ENCODE measurements around the gene PELI3. TPM values are rescaled to one million over a fixed set of nuclear protein-coding genes. Genes with fewer than 3 reads are reported as not detected.

Gene PELI3
- total and polyA plus RNA-seq, 3 experiments from 2014 or later: 5.3 to 7.0 (median 6.6) TPM

DNA sequence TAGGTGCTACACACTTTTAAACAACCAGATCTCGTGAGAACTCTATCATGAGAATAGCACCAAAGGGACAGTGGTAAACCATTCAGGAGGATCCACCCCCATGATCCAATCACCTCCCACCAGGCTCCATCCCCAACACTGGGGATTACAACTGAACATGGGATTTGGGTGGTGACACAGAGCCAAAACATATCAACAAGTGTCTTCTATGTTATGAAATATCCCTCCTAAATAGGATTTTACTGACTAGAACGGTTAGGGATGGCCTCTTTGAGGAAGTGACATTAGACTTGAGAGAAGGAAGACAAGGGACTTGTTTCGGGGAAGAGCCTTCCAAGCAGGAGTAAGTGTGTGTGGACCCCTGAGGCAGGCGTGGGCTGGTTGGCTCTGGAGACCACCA, 16.1 kb upstream of the PELI3 start:
- no peak overlapping the region for H3K27ac ChIP-seq (ENCODE audit: low read depth, low read length)
- Mint-ChIP-seq H3K27ac (no peak overlapping the region), H3K36me3 (no peaks in the 10 kb centered on the region), H3K4me1 (peaks cover 12 to 17% (median 17%) of the 10 kb centered on the region in 3 donors), H3K4me3 (peak overlapping the region in 1 of 7 donors; percentile 37), H3K27me3 (peaks cover 2 to 39% of the 10 kb centered on the region in 2 donors), H3K9me3 (peaks cover 0 to 3% (median 0%) of the 10 kb centered on the region in 5 donors)
- ChIA-PET CTCF (no interaction called here), POLR2A (interaction anchor here (0.7 kb wide), 1 partner anchor 157 kb away, joined by 3 read pairs; no protein-coding TSS in a partner anchor)
- peaks cover 12% of the 10 kb centered on the region for H3K4me1 ChIP-seq (ENCODE audit: insufficient read depth, low read length)
- DNase-seq: no peak
- H3K9me3 ChIP-seq (ENCODE audit: low read length): no peaks in the 10 kb centered on the region
- no peaks in the 10 kb centered on the region for H3K27me3 ChIP-seq (ENCODE audit: insufficient read depth, low read length, poor library complexity, severe bottlenecking)
- no peaks in the 10 kb centered on the region for H3K36me3 ChIP-seq (ENCODE audit: insufficient read depth, low read length)
- no peak overlapping the region for H3K4me3 ChIP-seq (ENCODE audit: low read length)

DNA sequence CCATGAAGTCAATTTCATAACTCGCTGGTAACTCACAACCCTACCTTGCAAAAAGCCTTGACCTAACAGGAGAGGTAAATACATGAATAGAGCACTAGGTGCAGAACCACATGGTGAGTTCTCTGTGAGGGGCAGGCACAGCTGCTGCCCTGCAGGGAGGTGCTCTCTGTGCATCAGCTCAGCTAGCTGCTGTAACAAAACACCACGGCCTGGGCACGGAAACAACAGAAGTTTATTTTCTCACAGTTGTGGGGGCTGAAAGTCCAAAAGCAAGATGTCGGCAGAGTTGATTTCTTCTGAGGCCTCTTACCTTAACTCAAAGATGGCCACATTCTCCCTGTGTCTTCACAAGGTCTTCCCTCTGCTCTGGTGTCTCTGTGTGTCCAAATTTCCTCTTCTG, 15.0 kb upstream of the PELI3 start:
- CTCF ChIA-PET: no interaction called here
- Histone ChIP-seq H3K36me3 (ENCODE audit: insufficient read depth, low read length) (no peaks in the 10 kb centered on the region), H3K27me3 (ENCODE audit: insufficient read depth, low read length, poor library complexity, severe bottlenecking) (no peaks in the 10 kb centered on the region), H3K4me1 (ENCODE audit: insufficient read depth, low read length) (peaks cover 12% of the 10 kb centered on the region), H3K4me3 (ENCODE audit: low read length) (no peak overlapping the region), H3K27ac (ENCODE audit: low read depth, low read length) (no peak overlapping the region), H3K9me3 (ENCODE audit: low read length) (no peaks in the 10 kb centered on the region)
- Mint-ChIP-seq H3K27ac (no peak overlapping the region), H3K4me1 (peaks cover 12 to 17% (median 17%) of the 10 kb centered on the region in 3 donors), H3K4me3 (no peak overlapping the region), H3K36me3 (no peaks in the 10 kb centered on the region), H3K27me3 (peaks cover 2 to 38% of the 10 kb centered on the region in 2 donors), H3K9me3 (peaks cover 0 to 3% (median 0%) of the 10 kb centered on the region in 5 donors)
- no peak for DNase-seq
- POLR2A ChIA-PET: no interaction called here

DNA sequence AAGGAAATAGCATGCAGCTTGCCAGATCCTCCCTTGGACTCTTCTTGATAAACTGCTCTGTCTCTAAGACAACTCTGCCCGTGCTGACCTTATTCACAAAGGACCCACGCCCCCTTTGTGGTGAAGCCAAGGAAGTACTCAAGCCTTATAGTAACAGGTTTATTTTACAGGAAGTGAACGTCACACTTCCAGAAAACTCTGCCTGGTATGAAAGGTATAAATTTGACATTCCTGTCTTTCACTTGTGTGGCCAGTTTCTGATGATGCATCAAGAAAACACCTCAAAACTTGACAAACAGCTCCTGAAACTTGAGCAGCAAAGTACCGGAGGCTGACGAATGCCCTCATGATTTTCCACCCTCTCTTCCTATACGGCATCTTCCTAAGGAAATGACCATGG, 12.5 kb upstream of the PELI3 start:
- H3K27ac Mint-ChIP-seq: peak overlapping the region in 1 of 8 donors; percentile 66
- H3K4me1 Mint-ChIP-seq: peaks cover 12 to 17% (median 17%) of the 10 kb centered on the region in 3 donors
- no peaks in the 10 kb centered on the region for H3K36me3 ChIP-seq (ENCODE audit: insufficient read depth, low read length)
- no peaks in the 10 kb centered on the region for H3K9me3 ChIP-seq (ENCODE audit: low read length)
- ChIA-PET CTCF (interaction anchor here (1.1 kb wide), 1 partner anchor 15 kb away, joined by 4 read pairs; no protein-coding TSS in a partner anchor), POLR2A (no interaction called here)
- peaks cover 0 to 3% (median 0%) of the 10 kb centered on the region in 5 donors for H3K9me3 Mint-ChIP-seq
- no peak overlapping the region for H3K27ac ChIP-seq (ENCODE audit: low read depth, low read length)
- H3K27me3 ChIP-seq (ENCODE audit: insufficient read depth, low read length, poor library complexity, severe bottlenecking): no peaks in the 10 kb centered on the region
- H3K4me1 ChIP-seq (ENCODE audit: insufficient read depth, low read length): peaks cover 12% of the 10 kb centered on the region
- peak overlapping the region in 1 of 7 donors; percentile 44 for H3K4me3 Mint-ChIP-seq
- H3K27me3 Mint-ChIP-seq: peaks cover 2 to 23% of the 10 kb centered on the region in 2 donors
- H3K4me3 ChIP-seq (ENCODE audit: low read length): no peak overlapping the region
- H3K36me3 Mint-ChIP-seq: no peaks in the 10 kb centered on the region
- no peak for DNase-seq

DNA sequence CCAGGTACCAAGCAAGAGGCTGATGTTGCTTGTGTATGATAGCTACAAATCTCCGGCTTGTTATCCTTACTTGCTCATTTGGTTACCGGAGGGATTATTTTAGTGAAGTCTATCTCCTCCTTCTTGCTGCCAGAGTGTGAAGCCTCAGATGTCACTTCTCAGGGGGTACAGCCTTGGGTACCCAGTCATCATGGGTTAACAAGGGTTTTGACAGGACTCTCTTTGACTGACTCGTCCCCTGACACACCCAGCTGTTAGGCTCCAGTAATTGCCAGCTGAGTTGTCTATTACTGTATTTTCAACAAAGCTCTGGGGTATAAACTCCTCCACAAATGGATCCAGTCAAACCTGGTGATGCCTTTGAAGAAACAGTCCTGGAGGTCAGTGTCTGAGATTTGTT, 11.9 kb upstream of the PELI3 start:
- Histone ChIP-seq H3K4me3 (ENCODE audit: low read length) (no peak overlapping the region), H3K36me3 (ENCODE audit: insufficient read depth, low read length) (no peaks in the 10 kb centered on the region), H3K27me3 (ENCODE audit: insufficient read depth, low read length, poor library complexity, severe bottlenecking) (no peaks in the 10 kb centered on the region), H3K27ac (ENCODE audit: low read depth, low read length) (no peak overlapping the region), H3K9me3 (ENCODE audit: low read length) (no peaks in the 10 kb centered on the region), H3K4me1 (ENCODE audit: insufficient read depth, low read length) (peaks cover 12% of the 10 kb centered on the region)
- Mint-ChIP-seq H3K27ac (peak overlapping the region in 1 of 8 donors; percentile 28), H3K36me3 (no peaks in the 10 kb centered on the region), H3K4me3 (peak overlapping the region in 1 of 7 donors; percentile 1), H3K27me3 (peaks cover 2 to 18% of the 10 kb centered on the region in 2 donors), H3K4me1 (peaks cover 12 to 17% (median 17%) of the 10 kb centered on the region in 3 donors), H3K9me3 (peaks cover 0 to 3% (median 0%) of the 10 kb centered on the region in 5 donors)
- ChIA-PET CTCF (interaction anchor here (1.1 kb wide), 2 partner anchors 12 to 16 kb away, joined by 4 to 5 read pairs; partner anchors contain the start of gene PELI3), POLR2A (interaction anchor here (0.6 kb wide), 1 partner anchor 128 kb away, joined by 3 read pairs; no protein-coding TSS in a partner anchor)
- DNase-seq: no peak

DNA sequence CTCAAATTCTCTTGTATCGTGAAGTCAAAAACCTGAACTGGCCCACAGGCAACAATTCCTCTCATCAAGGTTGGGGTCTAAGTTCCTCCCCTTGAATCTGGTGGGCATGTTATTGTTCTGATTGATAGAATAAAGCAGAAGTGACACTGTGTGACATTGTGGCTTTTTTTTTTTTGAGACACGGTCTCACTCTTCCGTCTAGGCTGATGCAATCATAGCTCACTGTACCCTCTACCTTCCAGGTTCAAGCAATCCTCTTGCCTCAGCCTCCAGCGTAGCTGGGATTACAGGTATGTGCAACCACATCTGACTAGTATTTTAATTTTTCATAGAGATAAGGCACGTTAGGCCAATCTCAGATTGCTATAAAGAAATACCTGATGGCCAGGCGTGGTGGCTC, 8.9 kb upstream of the PELI3 start:
- H3K36me3 ChIP-seq (ENCODE audit: insufficient read depth, low read length): no peaks in the 10 kb centered on the region
- no peak overlapping the region for H3K27ac ChIP-seq (ENCODE audit: low read depth, low read length)
- peaks cover 12 to 17% (median 17%) of the 10 kb centered on the region in 3 donors for H3K4me1 Mint-ChIP-seq
- no peak overlapping the region for H3K27ac Mint-ChIP-seq
- peaks cover 0 to 2% of the 10 kb centered on the region in 2 donors for H3K27me3 Mint-ChIP-seq
- no peak for DNase-seq
- peaks cover 0 to 4% (median 0%) of the 10 kb centered on the region in 5 donors for H3K9me3 Mint-ChIP-seq
- no peaks in the 10 kb centered on the region for H3K9me3 ChIP-seq (ENCODE audit: low read length)
- H3K4me3 Mint-ChIP-seq: no peak overlapping the region
- H3K27me3 ChIP-seq (ENCODE audit: insufficient read depth, low read length, poor library complexity, severe bottlenecking): no peaks in the 10 kb centered on the region
- peaks cover 12% of the 10 kb centered on the region for H3K4me1 ChIP-seq (ENCODE audit: insufficient read depth, low read length)
- POLR2A ChIA-PET: no interaction called here
- no peaks in the 10 kb centered on the region for H3K36me3 Mint-ChIP-seq
- no peak overlapping the region for H3K4me3 ChIP-seq (ENCODE audit: low read length)
- CTCF ChIA-PET: no interaction called here

DNA sequence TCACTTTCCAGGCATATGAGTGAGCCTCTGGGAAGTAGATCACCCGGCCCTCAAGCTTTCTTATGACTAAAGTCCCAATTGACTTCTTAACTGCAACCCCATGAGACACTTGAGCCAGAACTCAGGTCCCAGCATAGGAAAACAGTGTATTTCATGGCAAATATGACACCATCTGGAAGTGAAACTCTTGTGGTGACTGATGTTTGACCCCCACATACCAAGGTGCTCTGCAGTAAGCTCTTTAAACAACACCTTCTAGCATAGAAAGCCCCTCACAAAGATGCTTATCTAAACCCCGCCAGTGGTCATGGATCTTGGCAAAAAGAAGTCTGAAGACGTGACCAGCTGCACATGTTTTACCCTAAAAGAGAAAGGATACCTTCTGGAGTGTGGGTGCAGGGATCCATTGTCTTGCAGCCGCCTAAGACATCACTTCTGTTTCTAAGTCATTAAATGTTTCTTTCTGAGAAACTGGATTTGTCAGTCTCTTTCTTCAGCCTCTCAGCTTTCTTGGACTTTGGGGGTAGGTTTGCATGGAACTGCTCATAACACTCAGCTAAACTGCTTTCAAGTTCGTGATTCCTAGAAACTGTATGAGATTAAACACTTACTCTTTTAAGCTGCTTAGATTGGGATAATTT, 7.4 kb upstream of the PELI3 start:
- peaks cover 6 to 10% (median 10%) of the 10 kb centered on the region in 3 donors for H3K4me1 Mint-ChIP-seq
- Histone ChIP-seq H3K27me3 (ENCODE audit: insufficient read depth, low read length, poor library complexity, severe bottlenecking) (no peaks in the 10 kb centered on the region), H3K27ac (ENCODE audit: low read depth, low read length) (no peak overlapping the region), H3K4me1 (ENCODE audit: insufficient read depth, low read length) (peaks cover 6% of the 10 kb centered on the region), H3K4me3 (ENCODE audit: low read length) (no peak overlapping the region), H3K36me3 (ENCODE audit: insufficient read depth, low read length) (no peaks in the 10 kb centered on the region), H3K9me3 (ENCODE audit: low read length) (no peaks in the 10 kb centered on the region)
- H3K36me3 Mint-ChIP-seq: peaks cover 0 to 4% (median 0%) of the 10 kb centered on the region in 3 donors
- ChIA-PET CTCF (no interaction called here), POLR2A (no interaction called here)
- H3K27ac Mint-ChIP-seq: no peak overlapping the region
- H3K27me3 Mint-ChIP-seq: peaks cover 0 to 2% of the 10 kb centered on the region in 2 donors
- DNase-seq: no peak
- peaks cover 0 to 4% (median 0%) of the 10 kb centered on the region in 5 donors for H3K9me3 Mint-ChIP-seq
- peak overlapping the region in 1 of 7 donors; percentile 28 for H3K4me3 Mint-ChIP-seq

DNA sequence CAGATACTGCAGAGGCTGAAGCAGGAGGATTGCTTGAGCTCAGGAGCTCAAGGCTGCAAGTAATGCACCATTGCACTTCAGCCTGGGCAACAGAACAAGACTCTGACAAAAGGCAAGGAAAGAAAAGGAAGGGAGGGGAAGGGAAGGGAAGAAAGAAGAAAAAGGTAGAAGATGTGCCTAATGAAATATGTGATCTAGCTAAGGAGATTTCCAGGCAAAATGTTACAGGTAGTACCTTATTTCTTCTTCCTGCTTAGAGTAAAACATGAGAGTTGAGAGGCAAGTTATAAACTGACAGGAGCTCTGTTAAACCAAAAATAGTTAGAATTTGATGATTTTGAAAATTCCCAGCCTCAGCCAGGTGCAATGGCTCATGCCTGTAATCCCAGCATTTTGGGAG, 4.7 kb upstream of the PELI3 start:
- H3K36me3 ChIP-seq (ENCODE audit: insufficient read depth, low read length): no peaks in the 10 kb centered on the region
- no peaks in the 10 kb centered on the region for H3K9me3 ChIP-seq (ENCODE audit: low read length)
- Mint-ChIP-seq H3K27ac (peak overlapping the region in 1 of 8 donors; percentile 60), H3K4me3 (no peak overlapping the region), H3K36me3 (peaks cover 0 to 4% (median 0%) of the 10 kb centered on the region in 3 donors), H3K4me1 (peaks cover 6 to 10% (median 6%) of the 10 kb centered on the region in 3 donors), H3K9me3 (peaks cover 0 to 4% (median 0%) of the 10 kb centered on the region in 5 donors), H3K27me3 (no peaks in the 10 kb centered on the region)
- POLR2A ChIA-PET: no interaction called here
- no peaks in the 10 kb centered on the region for H3K4me1 ChIP-seq (ENCODE audit: insufficient read depth, low read length)
- H3K4me3 ChIP-seq (ENCODE audit: low read length): no peak overlapping the region
- H3K27me3 ChIP-seq (ENCODE audit: insufficient read depth, low read length, poor library complexity, severe bottlenecking): no peaks in the 10 kb centered on the region
- no peak overlapping the region for H3K27ac ChIP-seq (ENCODE audit: low read depth, low read length)
- DNase-seq: no peak
- CTCF ChIA-PET: interaction anchor here (1.0 kb wide), 1 partner anchor 18 kb away, joined by 3 read pairs; the partner anchor contains the start of gene DPP3

DNA sequence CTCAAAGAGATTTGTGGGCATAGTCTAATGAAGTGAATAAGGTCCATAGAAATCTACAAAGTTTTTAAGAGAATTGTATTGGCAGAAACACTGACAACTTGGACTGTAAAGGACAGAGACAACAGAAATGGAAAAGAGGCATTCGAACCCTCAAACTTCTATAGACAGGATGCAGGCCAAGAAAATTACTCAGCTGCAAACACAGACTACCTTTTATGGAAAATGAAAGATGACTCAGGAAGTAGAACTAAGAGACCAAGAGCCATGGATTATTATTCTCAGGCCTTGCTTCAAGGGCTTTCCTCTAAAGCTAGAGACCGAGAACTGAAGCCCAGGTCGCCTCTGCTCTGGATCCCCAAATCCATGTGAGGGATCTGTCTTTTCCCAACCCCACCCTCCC, 3.8 kb upstream of the PELI3 start:
- Mint-ChIP-seq H3K9me3 (peaks cover 0 to 4% (median 0%) of the 10 kb centered on the region in 5 donors), H3K27me3 (no peaks in the 10 kb centered on the region), H3K36me3 (peaks cover 0 to 4% (median 1%) of the 10 kb centered on the region in 3 donors), H3K4me3 (peak overlapping the region in 1 of 7 donors; percentile 40), H3K27ac (peak overlapping the region in 1 of 8 donors; percentile 23), H3K4me1 (peaks cover 12 to 17% (median 13%) of the 10 kb centered on the region in 3 donors)
- no peak overlapping the region for H3K4me3 ChIP-seq (ENCODE audit: low read length)
- no peaks in the 10 kb centered on the region for H3K9me3 ChIP-seq (ENCODE audit: low read length)
- ChIA-PET POLR2A (no interaction called here), CTCF (interaction anchor here (1.1 to 1.2 kb wide), 2 partner anchors 24 to 56 kb away, joined by 3 read pairs; partner anchors contain the start of gene MRPL11)
- no peaks in the 10 kb centered on the region for H3K36me3 ChIP-seq (ENCODE audit: insufficient read depth, low read length)
- H3K27me3 ChIP-seq (ENCODE audit: insufficient read depth, low read length, poor library complexity, severe bottlenecking): no peaks in the 10 kb centered on the region
- peaks cover 7% of the 10 kb centered on the region for H3K4me1 ChIP-seq (ENCODE audit: insufficient read depth, low read length)
- no peak for DNase-seq
- no peak overlapping the region for H3K27ac ChIP-seq (ENCODE audit: low read depth, low read length)

All from CD8-positive, alpha-beta memory T cell (primary cell).